GM23248 (cell line): ENCODE data around the gene ZNF853. TPM values are rescaled to one million over a fixed set of nuclear protein-coding genes. Genes with fewer than 3 reads are reported as not detected.
A peak's percentile ranks its signal among the peaks of the same experiment; 100 is the strongest.
"Not testable (repeated sequence)": the region's sequence is repeated elsewhere in the genome, so short reads cannot be mapped to it uniquely, and the experiment has no call there.

Source experiments
- DNase-seq: peaks from one replicate; pipeline ENCODE4 v3.0.0-alpha.2; 2015
- H2AFZ ChIP-seq: fragments of 200-600 bp; sonication (generic); 2 replicates; pipeline ENCODE4 v1.6.1; 2016; ENCODE audit warnings: antibody characterized with exemption
- H3F3A ChIP-seq: fragments of 200-600 bp; sonication (generic); 2 replicates; pipeline ENCODE4 v1.6.1; 2016; ENCODE audit warnings: mild to moderate bottlenecking, antibody characterized with exemption, mixed run types; ENCODE audit not compliant: insufficient read depth
- H3K27ac ChIP-seq: fragments of 200-600 bp; sonication (generic); 2 replicates; pipeline ENCODE4 v1.5.1; 2016; ENCODE audit warnings: mild to moderate bottlenecking
- H3K27me3 ChIP-seq: fragments of 200-600 bp; sonication (generic); replicated peaks from 2 replicates; pipeline ENCODE4 v1.6.1; 2016; ENCODE audit warnings: mild to moderate bottlenecking; ENCODE audit not compliant: insufficient read depth
- H3K36me3 ChIP-seq: fragments of 200-600 bp; sonication (generic); 2 replicates; pipeline ENCODE4 v1.6.1; 2016; ENCODE audit warnings: low read depth, mild to moderate bottlenecking
- H3K4me1 ChIP-seq: fragments of 200-600 bp; sonication (generic); 2 replicates; pipeline ENCODE4 v1.6.1; 2016; ENCODE audit warnings: mild to moderate bottlenecking; ENCODE audit not compliant: insufficient read depth
- H3K4me2 ChIP-seq: fragments of 200-600 bp; sonication (generic); one replicate; pipeline ENCODE4 v1.6.1; 2016; ENCODE audit warnings: mild to moderate bottlenecking; ENCODE audit not compliant: unreplicated experiment
- H3K4me3 ChIP-seq: fragments of 200-600 bp; sonication (generic); 2 replicates; pipeline ENCODE4 v1.5.1; 2016; ENCODE audit warnings: mild to moderate bottlenecking
- H3K79me2 ChIP-seq: fragments of 200-600 bp; sonication (generic); 2 replicates; pipeline ENCODE4 v1.6.1; 2016; ENCODE audit warnings: mild to moderate bottlenecking; ENCODE audit not compliant: insufficient read depth
- H3K9ac ChIP-seq: fragments of 200-600 bp; sonication (generic); 2 replicates; pipeline ENCODE4 v1.6.1; 2016; ENCODE audit warnings: mild to moderate bottlenecking
- H3K9me2 ChIP-seq: fragments of 200-600 bp; sonication (generic); 2 replicates; pipeline ENCODE4 v1.6.1; 2016; ENCODE audit warnings: mixed run types, mild to moderate bottlenecking, moderate library complexity; ENCODE audit not compliant: insufficient read depth
- H3K9me3 ChIP-seq: fragments of 200-600 bp; sonication (generic); one replicate; pipeline ENCODE4 v1.6.1; 2017; ENCODE audit warnings: low read depth
- H4K20me1 ChIP-seq: fragments of 200-600 bp; sonication (generic); 2 replicates; pipeline ENCODE4 v1.6.0; 2016; ENCODE audit not compliant: insufficient read depth
- EZH2 ChIP-seq: fragments of 200-600 bp; sonication (generic); IDR thresholded peaks from 2 replicates; pipeline ENCODE4 v1.6.1; 2018; ENCODE audit warnings: antibody characterized with exemption, mild to moderate bottlenecking; ENCODE audit not compliant: insufficient read depth, poor library complexity, severe bottlenecking
- EZH2phosphoT487 ChIP-seq: fragments of 200-600 bp; sonication (generic); IDR thresholded peaks from 2 replicates; pipeline ENCODE4 v1.6.1; 2018; ENCODE audit warnings: antibody characterized with exemption, moderate library complexity, mild to moderate bottlenecking, low read depth; ENCODE audit not compliant: insufficient read depth
- WGBS, 2 experiments: methylation state at CpG; one replicate each; pipeline ENCODE4 v1.1.6; 2015 to 2017; ENCODE audit warnings: low lambda C conversion rate in 2 of 2, low coverage in 1 of 2; ENCODE audit errors: missing lambda C conversion rate in 2 of 2; 5-methylcytosine and 5-hydroxymethylcytosine counted together
- in situ Hi-C: fragments of 300-500 bp; cut with MboI; formaldehyde crosslinking; loops from 2 replicates; pipeline ENCODE4 v1.15.0; 2020
- polyA plus RNA-seq: library from polyadenylated mRNA; unstranded; fragments of >200 nt; fragmentation: Nextera tagmentation; extraction: Ambion mirVana; gene quantifications from 2 replicates; pipeline ENCODE4 v1.2.1, GENCODE V29; 2016
- total RNA-seq: library from RNA; depleted of rRNA; stranded (reverse); fragments of >200 nt; shearing (Covaris generic); gene quantifications from 2 replicates; pipeline ENCODE4 v1.2.3, GENCODE V29; 2014

ZNF853 gene
- total and polyA plus RNA-seq, 2 experiments from 2014 or later: 0.22 TPM; not detected in 1

GRCh38 chr7:6631605-6632004 lies 16.2 kb downstream of the ZNF853 start:
- no peaks in the 10 kb centered on the region for H3K79me2 ChIP-seq
- no peaks in the 10 kb centered on the region for H3K9me2 ChIP-seq
- no peaks in the 10 kb centered on the region for H3K4me1 ChIP-seq
- H3K27me3 ChIP-seq: no peaks in the 10 kb centered on the region
- H2AFZ ChIP-seq: no peak overlapping the region
- no peaks in the 10 kb centered on the region for H3K9me3 ChIP-seq
- TF ChIP-seq EZH2 (no peak), EZH2phosphoT487 (no peak)
- WGBS, 2 experiments: 54 to 59% methylated on average over 7 of the region's 7 CpGs
- no peak overlapping the region for H3K27ac ChIP-seq
- no peaks in the 10 kb centered on the region for H3F3A ChIP-seq
- in situ Hi-C loops: no loop called here
- DNase-seq: no peak
- no peak overlapping the region for H3K4me3 ChIP-seq
- H3K9ac ChIP-seq: no peak overlapping the region
- no peaks in the 10 kb centered on the region for H3K36me3 ChIP-seq
- H4K20me1 ChIP-seq: no peaks in the 10 kb centered on the region
- H3K4me2 ChIP-seq: no peak overlapping the region

- in situ Hi-C loops: no loop called here
- H3K27me3 ChIP-seq: no peaks in the 10 kb centered on the region
- 0 out of 2 replicates have a peak, but pooled peaks cover 3% of the 10 kb centered on the region for H3K4me1 ChIP-seq
- H3K79me2 ChIP-seq: peaks cover 16% of the 10 kb centered on the region
- no peaks in the 10 kb centered on the region for H3F3A ChIP-seq
- no peak overlapping the region for H3K4me2 ChIP-seq
- no peak overlapping the region for H3K9ac ChIP-seq
- no peaks in the 10 kb centered on the region for H3K36me3 ChIP-seq
- no peak overlapping the region for H3K27ac ChIP-seq
- no peaks in the 10 kb centered on the region for H4K20me1 ChIP-seq
- no peaks in the 10 kb centered on the region for H3K9me3 ChIP-seq
- TF ChIP-seq EZH2 (no peak), EZH2phosphoT487 (no peak)
- DNase-seq: no peak
- H3K4me3 ChIP-seq: no peak overlapping the region
- H2AFZ ChIP-seq: no peak overlapping the region
- H3K9me2 ChIP-seq: no peaks in the 10 kb centered on the region
- 77 to 82% methylated on average over 8 of the region's 8 CpGs for WGBS, 2 experiments
Observed at GRCh38 chr7:6634021-6634420, 18.6 kb downstream of the ZNF853 start.

GRCh38 chr7:6634971-6635370 lies 19.6 kb downstream of the ZNF853 start:
- H3K4me3 ChIP-seq, H3K36me3 ChIP-seq, in situ Hi-C loops, H3K27ac ChIP-seq, H3K9me2 ChIP-seq, H2AFZ ChIP-seq, H3K9me3 ChIP-seq, H3K9ac ChIP-seq, H4K20me1 ChIP-seq, H3K4me1 ChIP-seq, H3F3A ChIP-seq, H3K4me2 ChIP-seq, H3K27me3 ChIP-seq, DNase-seq: not testable (repeated sequence)
- peaks cover 25% of the 10 kb centered on the region for H3K79me2 ChIP-seq
- 97% methylated on average over 5 of the region's 5 CpGs for WGBS, 2 experiments

- Histone ChIP-seq H3K36me3 (no peaks in the 10 kb centered on the region), H3K4me3 (peak within 1 kb of the TSS; percentile 86), H3K4me1 (0 out of 2 replicates have a peak, but pooled peaks cover 3% of the 10 kb centered on the region), H3K4me2 (peak within 1 kb of the TSS; percentile 98), H2AFZ (peak within 1 kb of the TSS; percentile 84), H3K79me2 (peaks cover 37% of the 10 kb centered on the region), H3K9me2 (no peaks in the 10 kb centered on the region), H3K27ac (no peak within 1 kb of the TSS), H3K27me3 (no peaks in the 10 kb centered on the region), H3K9ac (peak within 1 kb of the TSS; percentile 90), H4K20me1 (no peaks in the 10 kb centered on the region), H3F3A (no peaks in the 10 kb centered on the region), H3K9me3 (no peaks in the 10 kb centered on the region)
- in situ Hi-C loops: no loop called here
- DNase-seq: peak; percentile 78
- WGBS, 2 experiments: 2% methylated on average over 21 to 59 of the region's 104 CpGs
- TF ChIP-seq EZH2phosphoT487: no peak
- TF ChIP-seq EZH2: no peak
Observed at GRCh38 chr7:6636741-6637543, 21.5 kb downstream of the ZNF853 start, which contains the start of gene ZNF316. Gene ZNF316, plus strand, starts transcription at chr7:6637318. Its CDS starts 5,092 bp downstream, at chr7:6642410.
